Measurements from ENCODE around the gene RAB3B.
A peak's percentile ranks its signal among the peaks of the same experiment; 100 is the strongest.

RAB3B gene

DNA sequence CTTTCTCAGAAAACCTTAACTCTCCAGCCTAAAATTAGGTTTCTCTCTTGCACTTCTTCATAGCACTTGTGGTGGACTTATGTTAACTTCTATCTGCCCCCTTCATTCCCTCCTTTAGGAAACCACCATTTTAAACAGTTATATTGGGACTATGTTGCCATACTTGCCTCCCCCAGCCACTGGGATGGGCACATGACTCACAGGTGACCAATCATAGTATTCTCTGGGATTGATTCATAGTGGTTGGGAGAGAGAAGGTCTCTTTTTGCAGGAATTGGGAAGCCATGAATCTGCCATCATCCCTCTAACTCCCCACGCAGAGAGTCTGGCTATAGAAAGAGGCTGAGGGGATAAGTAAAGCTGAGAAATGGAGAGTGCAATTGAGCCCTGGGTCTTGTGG, 61.6 kb downstream of the RAB3B start:
- no peak for DNase-seq
- no peak overlapping the region for H3K27ac ChIP-seq
- no peaks in the 10 kb centered on the region for H3K27me3 ChIP-seq (ENCODE audit: insufficient read depth, low read depth, severe bottlenecking)
- TF ChIP-seq, protein P1, sequence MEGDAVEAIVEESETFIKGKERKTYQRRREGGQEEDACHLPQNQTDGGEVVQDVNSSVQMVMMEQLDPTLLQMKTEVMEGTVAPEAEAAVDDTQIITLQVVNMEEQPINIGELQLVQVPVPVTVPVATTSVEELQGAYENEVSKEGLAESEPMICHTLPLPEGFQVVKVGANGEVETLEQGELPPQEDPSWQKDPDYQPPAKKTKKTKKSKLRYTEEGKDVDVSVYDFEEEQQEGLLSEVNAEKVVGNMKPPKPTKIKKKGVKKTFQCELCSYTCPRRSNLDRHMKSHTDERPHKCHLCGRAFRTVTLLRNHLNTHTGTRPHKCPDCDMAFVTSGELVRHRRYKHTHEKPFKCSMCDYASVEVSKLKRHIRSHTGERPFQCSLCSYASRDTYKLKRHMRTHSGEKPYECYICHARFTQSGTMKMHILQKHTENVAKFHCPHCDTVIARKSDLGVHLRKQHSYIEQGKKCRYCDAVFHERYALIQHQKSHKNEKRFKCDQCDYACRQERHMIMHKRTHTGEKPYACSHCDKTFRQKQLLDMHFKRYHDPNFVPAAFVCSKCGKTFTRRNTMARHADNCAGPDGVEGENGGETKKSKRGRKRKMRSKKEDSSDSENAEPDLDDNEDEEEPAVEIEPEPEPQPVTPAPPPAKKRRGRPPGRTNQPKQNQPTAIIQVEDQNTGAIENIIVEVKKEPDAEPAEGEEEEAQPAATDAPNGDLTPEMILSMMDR (IDR thresholded peaks at IDR 0.05; ENCODE audit: low read depth, low read length), result no peak
- H3K36me3 ChIP-seq, result peaks cover 21% of the 10 kb centered on the region
- H3K4me3 ChIP-seq (ENCODE audit: low read depth, low read length), result no peak overlapping the region
- H3K9me3 ChIP-seq (ENCODE audit: severe bottlenecking), result no peaks in the 10 kb centered on the region

- Histone ChIP-seq H3K27ac (no peak overlapping the region), H3K27me3 (ENCODE audit: insufficient read depth, low read depth, severe bottlenecking) (no peaks in the 10 kb centered on the region), H3K4me3 (ENCODE audit: low read depth, low read length) (no peak overlapping the region), H3K36me3 (peaks cover 5% of the 10 kb centered on the region), H3K9me3 (ENCODE audit: severe bottlenecking) (no peaks in the 10 kb centered on the region)
- TF ChIP-seq, protein P1 (IDR thresholded peaks at IDR 0.05; ENCODE audit: low read depth, low read length), result no peak
- no peak for DNase-seq
These were observed 63.5 kb downstream of the RAB3B start for GRCh38 chr1:51927029-51927428.

- Histone ChIP-seq H3K27ac (no peak overlapping the region), H3K36me3 (peaks cover 3% of the 10 kb centered on the region), H3K27me3 (ENCODE audit: insufficient read depth, low read depth, severe bottlenecking) (no peaks in the 10 kb centered on the region), H3K9me3 (ENCODE audit: severe bottlenecking) (no peaks in the 10 kb centered on the region), H3K4me3 (ENCODE audit: low read depth, low read length) (no peak overlapping the region)
- TF ChIP-seq, protein P1 (IDR thresholded peaks at IDR 0.05; ENCODE audit: low read depth, low read length), result peak; percentile 75
- peak; percentile 58 for DNase-seq
These were observed 64.2 kb downstream of the RAB3B start for GRCh38 chr1:51926171-51926812.

- Histone ChIP-seq H3K36me3 (peaks cover 3% of the 10 kb centered on the region; the same call in 1 of the 2 replicates), H3K4me3 (ENCODE audit: low read depth, low read length) (no peak overlapping the region), H3K27ac (no peak overlapping the region), H3K27me3 (ENCODE audit: insufficient read depth, low read depth, severe bottlenecking) (no peaks in the 10 kb centered on the region), H3K9me3 (ENCODE audit: severe bottlenecking) (no peaks in the 10 kb centered on the region)
- TF ChIP-seq, protein P1 (IDR thresholded peaks at IDR 0.05; ENCODE audit: low read depth, low read length), result no peak
- no peak for DNase-seq
These were observed 66.0 kb downstream of the RAB3B start for GRCh38 chr1:51924455-51924854.

DNA sequence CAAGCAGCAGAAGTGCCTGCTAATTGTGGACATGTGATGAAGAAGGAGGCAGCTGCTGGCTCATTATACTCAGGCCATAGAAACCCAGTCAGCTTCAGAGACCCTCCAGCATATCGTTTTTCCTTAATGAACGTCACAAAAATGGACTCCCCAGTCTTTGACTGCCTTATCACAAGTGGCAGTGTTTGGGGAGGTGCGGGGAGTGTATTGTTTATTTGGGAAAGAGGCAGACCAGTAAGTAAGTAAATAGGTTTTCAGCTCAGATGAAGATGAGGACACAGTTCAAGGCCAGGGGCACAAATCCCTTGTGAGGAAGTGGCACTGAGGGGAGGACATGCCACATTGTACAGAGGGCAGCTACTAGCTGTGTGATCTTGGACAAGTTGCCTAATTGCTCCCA, 68.5 kb downstream of the RAB3B start:
- Histone ChIP-seq H3K36me3 (peaks cover 5% of the 10 kb centered on the region; the same call in 1 of the 2 replicates), H3K4me3 (ENCODE audit: low read depth, low read length) (no peak overlapping the region), H3K27me3 (ENCODE audit: insufficient read depth, low read depth, severe bottlenecking) (no peaks in the 10 kb centered on the region), H3K9me3 (ENCODE audit: severe bottlenecking) (no peaks in the 10 kb centered on the region), H3K27ac (no peak overlapping the region)
- TF ChIP-seq, protein P1 (IDR thresholded peaks at IDR 0.05; ENCODE audit: low read depth, low read length), result no peak
- DNase-seq, result no peak

GRCh38 chr1:51920130-51920529, 70.4 kb downstream of the RAB3B start:
- peaks cover 5% of the 10 kb centered on the region; the same call in 1 of the 2 replicates for H3K36me3 ChIP-seq
- H3K27ac ChIP-seq, result no peak overlapping the region
- H3K9me3 ChIP-seq (ENCODE audit: severe bottlenecking), result no peaks in the 10 kb centered on the region
- H3K4me3 ChIP-seq (ENCODE audit: low read depth, low read length), result no peak overlapping the region
- TF ChIP-seq, protein P1 (IDR thresholded peaks at IDR 0.05; ENCODE audit: low read depth, low read length), result no peak
- DNase-seq, result no peak
- no peaks in the 10 kb centered on the region for H3K27me3 ChIP-seq (ENCODE audit: insufficient read depth, low read depth, severe bottlenecking)
